ENCODE results near the gene HAND1. TPM values are rescaled to one million over a fixed set of nuclear protein-coding genes. Genes with fewer than 3 reads are reported as not detected.

The HAND1 gene
- total RNA-seq, 1 donor from 2014 or later = not detected

- peaks cover 42% of the 10 kb centered on the region for H3K36me3 ChIP-seq
- TF ChIP-seq CTCF (IDR thresholded peaks at IDR 0.05) = no peak
Measured at GRCh38 chr5:154437281-154437965, 40.6 kb downstream of the HAND1 start.

GRCh38 chr5:154435226-154435625 is 42.8 kb downstream of the HAND1 start:
- DNase-seq = no peak
- no peak for ATAC-seq
- Histone ChIP-seq H3K4me3 (no peak overlapping the region), H3K9me3 (no peaks in the 10 kb centered on the region), H3K27me3 (no peaks in the 10 kb centered on the region), H3K36me3 (peaks cover 27% of the 10 kb centered on the region), H3K27ac (no peak overlapping the region), H3K4me1 (no peaks in the 10 kb centered on the region)
- TF ChIP-seq CTCF (IDR thresholded peaks at IDR 0.05) = no peak
- intact Hi-C loops (cut with DNase I) = no loop called here

More at GRCh38 chr5:154437281-154437965, 40.6 kb downstream of the HAND1 start:
- no peak overlapping the region for H3K27ac ChIP-seq
- no peaks in the 10 kb centered on the region for H3K9me3 ChIP-seq
- H3K27me3 ChIP-seq = no peaks in the 10 kb centered on the region
- H3K4me3 ChIP-seq = no peak overlapping the region
- intact Hi-C loops (cut with DNase I) = no loop called here
- no peaks in the 10 kb centered on the region for H3K4me1 ChIP-seq
- DNase-seq (no peak), ATAC-seq (no peak)

GRCh38 chr5:154430961-154431630 is 46.9 kb downstream of the HAND1 start:
- intact Hi-C loops (cut with DNase I) = no loop called here
- Histone ChIP-seq H3K36me3 (peaks cover 4% of the 10 kb centered on the region), H3K27me3 (no peaks in the 10 kb centered on the region), H3K9me3 (no peaks in the 10 kb centered on the region), H3K4me1 (no peaks in the 10 kb centered on the region), H3K27ac (no peak overlapping the region), H3K4me3 (no peak overlapping the region)
- DNase-seq (no peak), ATAC-seq (no peak)
- no peak for TF ChIP-seq CTCF (IDR thresholded peaks at IDR 0.05)

- no peak for TF ChIP-seq CTCF (IDR thresholded peaks at IDR 0.05)
- Histone ChIP-seq H3K27ac (no peak overlapping the region), H3K4me3 (no peak overlapping the region), H3K36me3 (no peaks in the 10 kb centered on the region), H3K9me3 (no peaks in the 10 kb centered on the region), H3K4me1 (no peaks in the 10 kb centered on the region), H3K27me3 (no peaks in the 10 kb centered on the region)
- no peak for DNase-seq
- no peak for ATAC-seq
- intact Hi-C loops (cut with DNase I) = no loop called here
Measured at GRCh38 chr5:154430466-154430865, 47.6 kb downstream of the HAND1 start.

- Histone ChIP-seq H3K4me1 (no peaks in the 10 kb centered on the region), H3K27me3 (no peaks in the 10 kb centered on the region), H3K9me3 (no peaks in the 10 kb centered on the region), H3K4me3 (no peak overlapping the region), H3K27ac (no peak overlapping the region), H3K36me3 (no peaks in the 10 kb centered on the region)
- no peak for TF ChIP-seq CTCF (IDR thresholded peaks at IDR 0.05)
- ATAC-seq (no peak), DNase-seq (no peak)
- intact Hi-C loops (cut with DNase I) = no loop called here
Measured at GRCh38 chr5:154429341-154429740, 48.7 kb downstream of the HAND1 start.
